ENCODE data around the gene VSIG4. TPM values are rescaled to one million over a fixed set of nuclear protein-coding genes. Genes with fewer than 3 reads are reported as not detected.
A peak's percentile ranks its signal among the peaks of the same experiment; 100 is the strongest.

The VSIG4 gene
- total and polyA plus RNA-seq, 11 donors: 4.7 to 162 (median 27.5) TPM

GRCh38 chrX:66045894-66046293, 6.0 kb upstream of the VSIG4 start:
- ATAC-seq (no peak), DNase-seq (no peak)
- no peak for TF ChIP-seq POLR2A (IDR thresholded peaks at IDR 0.05)
- TF ChIP-seq CTCF (IDR thresholded peaks at IDR 0.05): no peak
- H3K27ac ChIP-seq: no peak overlapping the region
- H3K4me1 ChIP-seq: peaks cover 0 to 29% (median 0%) of the 10 kb centered on the region in 12 donors
- H3K36me3 ChIP-seq: no peaks in the 10 kb centered on the region
- intact Hi-C loops (cut with DNase I): no loop called here
- no peaks in the 10 kb centered on the region for H3K9me3 ChIP-seq
- H3K4me3 ChIP-seq: no peak overlapping the region
- peaks cover 0 to 2% (median 0%) of the 10 kb centered on the region in 9 donors for H3K27me3 ChIP-seq

- Histone ChIP-seq H3K9me3 (no peaks in the 10 kb centered on the region), H3K36me3 (no peaks in the 10 kb centered on the region), H3K27ac (no peak overlapping the region), H3K4me3 (no peak overlapping the region), H3K4me1 (peaks cover 0 to 23% (median 0%) of the 10 kb centered on the region in 12 donors), H3K27me3 (peaks cover 0 to 4% (median 0%) of the 10 kb centered on the region in 9 donors)
- ATAC-seq (no peak), DNase-seq (no peak)
- TF ChIP-seq POLR2A (IDR thresholded peaks at IDR 0.05) (no peak), CTCF (IDR thresholded peaks at IDR 0.05) (no peak)
- 87 to 96% (median 93%) methylated on average over 3 of the region's 3 CpGs for WGBS, 4 donors
- intact Hi-C loops (cut with DNase I): no loop called here
Measured at GRCh38 chrX:66043584-66043983, 3.7 kb upstream of the VSIG4 start.

GRCh38 chrX:66042307-66043077, 2.6 kb upstream of the VSIG4 start:
- 47 to 77% (median 63%) methylated on average over 3 of the region's 3 CpGs for WGBS, 4 donors

GRCh38 chrX:66038115-66038514, 1.8 kb downstream of the VSIG4 start:
- DNase-seq (no peak), ATAC-seq (no peak)
- peak overlapping the region in 1 of 12 donors; percentile 54 for H3K27ac ChIP-seq
- peaks cover 0 to 29% (median 0%) of the 10 kb centered on the region in 9 donors for H3K27me3 ChIP-seq
- 70 to 89% (median 81%) methylated on average over 1 of the region's 1 CpG for WGBS, 4 donors
- H3K9me3 ChIP-seq: no peaks in the 10 kb centered on the region
- TF ChIP-seq POLR2A (IDR thresholded peaks at IDR 0.05) (no peak), CTCF (IDR thresholded peaks at IDR 0.05) (no peak)
- H3K4me3 ChIP-seq: peak overlapping the region in 2 of 12 donors; percentile 10 to 45
- H3K4me1 ChIP-seq: no peaks in the 10 kb centered on the region
- no peaks in the 10 kb centered on the region for H3K36me3 ChIP-seq
- intact Hi-C loops (cut with DNase I): no loop called here

More at GRCh38 chrX:66042307-66043077, 2.6 kb upstream of the VSIG4 start:
- no peak overlapping the region for H3K27ac ChIP-seq
- intact Hi-C loops (cut with DNase I): no loop called here
- DNase-seq: no peak
- H3K4me3 ChIP-seq: no peak overlapping the region
- H3K36me3 ChIP-seq: no peaks in the 10 kb centered on the region
- no peak for ATAC-seq
- no peaks in the 10 kb centered on the region for H3K9me3 ChIP-seq
- no peak for TF ChIP-seq POLR2A (IDR thresholded peaks at IDR 0.05)
- peaks cover 0 to 17% (median 0%) of the 10 kb centered on the region in 12 donors for H3K4me1 ChIP-seq
- H3K27me3 ChIP-seq: peaks cover 0 to 7% (median 0%) of the 10 kb centered on the region in 9 donors
